ENCODE data around the gene MYO1D. TPM values are rescaled to one million over a fixed set of nuclear protein-coding genes. Genes with fewer than 3 reads are reported as not detected.

MYO1D gene
- total and polyA plus RNA-seq, 5 donors from 2014 or later: 1.5 to 8.2 (median 2.7) TPM

DNA sequence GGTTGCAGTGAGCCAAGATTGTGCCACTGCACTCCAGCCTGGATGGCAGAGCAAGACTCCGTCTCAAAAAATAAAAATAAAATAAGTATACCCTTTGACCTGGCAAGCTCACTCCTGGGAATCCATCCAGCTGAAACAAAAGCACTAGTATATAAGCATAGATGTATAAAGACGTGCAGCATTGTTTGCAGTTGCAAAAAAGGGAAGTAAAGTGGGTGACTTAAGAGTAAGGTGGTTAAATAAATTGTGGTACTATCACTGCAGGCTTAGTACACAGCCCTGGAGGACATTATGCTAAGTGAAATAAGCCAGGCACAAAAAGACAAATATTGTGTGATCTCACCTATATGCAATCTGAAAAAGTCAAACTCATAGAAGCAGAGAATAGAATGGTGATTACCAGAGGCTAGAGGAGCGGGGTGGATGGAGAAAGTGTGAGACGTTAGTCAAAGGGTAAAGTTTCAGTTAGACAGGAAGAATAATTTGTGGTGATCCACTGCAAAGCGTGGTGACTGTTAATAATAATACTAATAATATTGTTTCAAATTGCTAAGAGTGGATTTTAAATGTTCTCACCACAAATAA, 113.0 kb downstream of the MYO1D start:
- Mint-ChIP-seq H3K27me3 (peaks cover 6% of the 10 kb centered on the region), H3K4me3 (no peak overlapping the region), H3K4me1 (peaks cover 5 to 14% (median 9%) of the 10 kb centered on the region in 4 donors), H3K9me3 (no peaks in the 10 kb centered on the region), H3K36me3 (peaks cover 20% of the 10 kb centered on the region), H3K27ac (peak overlapping the region in 1 of 3 donors; percentile 5)
- Histone ChIP-seq H3K4me3 (ENCODE audit: low read depth, low read length) (no peak overlapping the region), H3K9me3 (ENCODE audit: control insufficient read depth in 2 of 2, low read length in 2 of 2) (no peaks in the 10 kb centered on the region), H3K36me3 (ENCODE audit: control insufficient read depth, insufficient read depth, low read length) (no peaks in the 10 kb centered on the region), H3K4me1 (ENCODE audit: control insufficient read depth, insufficient read depth, low read length, poor library complexity, severe bottlenecking) (no peaks in the 10 kb centered on the region), H3K27me3 (ENCODE audit: control insufficient read depth, insufficient read depth, low read length) (no peaks in the 10 kb centered on the region), H3K27ac (ENCODE audit: insufficient read depth, low read length, poor library complexity, severe bottlenecking) (no peak overlapping the region)
- ATAC-seq (ENCODE audit: low read depth in 2 of 2): no peak
- no peak for DNase-seq

DNA sequence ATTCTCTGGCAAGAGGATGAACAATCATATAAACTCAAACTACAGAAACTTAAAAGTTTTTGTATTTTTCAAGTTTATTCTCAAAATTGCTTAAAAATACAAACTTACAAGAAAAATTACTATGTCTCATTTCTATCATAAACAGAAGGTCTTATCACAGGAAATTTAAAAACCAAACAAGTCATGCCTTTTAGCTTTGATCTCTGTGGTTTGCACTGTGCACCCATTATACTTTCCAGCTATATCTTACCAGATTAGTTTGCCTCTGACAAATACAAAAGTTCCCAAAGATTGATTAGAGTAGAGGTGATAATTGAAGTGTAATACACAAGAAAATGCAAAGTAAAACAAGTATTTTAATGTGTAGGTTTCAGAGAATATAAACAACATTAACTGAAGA, 117.4 kb downstream of the MYO1D start:
- Mint-ChIP-seq H3K36me3 (peaks cover 17% of the 10 kb centered on the region), H3K27me3 (peaks cover 6% of the 10 kb centered on the region), H3K4me3 (peak overlapping the region in 2 of 4 donors; percentile 15 to 31), H3K9me3 (no peaks in the 10 kb centered on the region), H3K4me1 (peaks cover 5 to 14% (median 11%) of the 10 kb centered on the region in 4 donors), H3K27ac (peak overlapping the region in 1 of 3 donors; percentile 30)
- no peaks in the 10 kb centered on the region for H3K4me1 ChIP-seq (ENCODE audit: control insufficient read depth, insufficient read depth, low read length, poor library complexity, severe bottlenecking)
- H3K27ac ChIP-seq (ENCODE audit: insufficient read depth, low read length, poor library complexity, severe bottlenecking): no peak overlapping the region
- ATAC-seq (ENCODE audit: low read depth in 2 of 2): peak in 1 of 2 donors; percentile 39
- H3K36me3 ChIP-seq (ENCODE audit: control insufficient read depth, insufficient read depth, low read length): no peaks in the 10 kb centered on the region
- peak in 1 of 3 donors; percentile 11 for DNase-seq
- no peaks in the 10 kb centered on the region for H3K9me3 ChIP-seq (ENCODE audit: control insufficient read depth in 2 of 2, low read length in 2 of 2)
- H3K4me3 ChIP-seq (ENCODE audit: low read depth, low read length): peak overlapping the region; percentile 15
- H3K27me3 ChIP-seq (ENCODE audit: control insufficient read depth, insufficient read depth, low read length): no peaks in the 10 kb centered on the region

DNA sequence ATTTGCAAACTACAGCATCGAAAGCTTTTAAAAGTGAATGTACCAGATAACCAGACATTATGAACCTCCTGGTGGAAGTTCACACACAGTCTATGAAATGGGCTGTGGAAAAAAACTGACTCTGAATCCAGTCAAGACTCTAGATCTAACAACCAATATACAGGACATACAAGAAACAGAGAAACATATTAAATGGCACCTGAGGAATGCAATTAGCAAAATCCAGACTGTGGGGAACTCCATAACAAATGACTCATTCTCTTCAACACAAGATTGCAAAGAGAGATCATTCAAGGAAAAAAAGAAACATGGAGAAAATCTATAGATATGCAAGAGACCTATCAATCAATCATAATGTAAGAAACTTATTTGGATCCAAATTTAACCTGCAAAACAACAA, 119.0 kb downstream of the MYO1D start:
- Mint-ChIP-seq H3K4me1 (peaks cover 5 to 14% (median 11%) of the 10 kb centered on the region in 4 donors), H3K4me3 (no peak overlapping the region), H3K36me3 (peaks cover 13% of the 10 kb centered on the region), H3K9me3 (no peaks in the 10 kb centered on the region), H3K27me3 (peaks cover 6% of the 10 kb centered on the region), H3K27ac (no peak overlapping the region)
- H3K4me3 ChIP-seq (ENCODE audit: low read depth, low read length): no peak overlapping the region
- no peaks in the 10 kb centered on the region for H3K27me3 ChIP-seq (ENCODE audit: control insufficient read depth, insufficient read depth, low read length)
- ATAC-seq (ENCODE audit: low read depth in 2 of 2) (no peak), DNase-seq (no peak)
- H3K36me3 ChIP-seq (ENCODE audit: control insufficient read depth, insufficient read depth, low read length): no peaks in the 10 kb centered on the region
- H3K9me3 ChIP-seq (ENCODE audit: control insufficient read depth in 2 of 2, low read length in 2 of 2): no peaks in the 10 kb centered on the region
- no peak overlapping the region for H3K27ac ChIP-seq (ENCODE audit: insufficient read depth, low read length, poor library complexity, severe bottlenecking)
- H3K4me1 ChIP-seq (ENCODE audit: control insufficient read depth, insufficient read depth, low read length, poor library complexity, severe bottlenecking): no peaks in the 10 kb centered on the region

DNA sequence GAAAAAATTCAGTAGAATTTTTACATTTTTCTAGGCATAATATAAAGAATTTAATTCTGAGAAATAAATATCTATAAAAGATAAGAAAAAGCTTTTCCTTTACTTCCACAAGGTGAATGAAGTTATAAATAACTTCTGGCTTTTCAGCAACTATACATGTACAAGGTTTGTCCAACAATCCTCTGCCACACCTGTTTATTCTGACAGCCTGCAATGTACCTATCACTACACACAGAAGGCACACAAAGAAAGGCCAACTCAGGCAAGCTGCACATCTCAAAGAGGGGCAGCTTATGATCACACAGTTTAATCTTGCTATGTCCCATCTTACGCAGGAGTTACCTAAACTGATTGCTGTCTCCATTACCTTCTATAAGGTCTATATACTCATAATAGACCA, 120.2 kb downstream of the MYO1D start:
- no peak overlapping the region for H3K4me3 Mint-ChIP-seq
- Histone ChIP-seq H3K27ac (ENCODE audit: insufficient read depth, low read length, poor library complexity, severe bottlenecking) (no peak overlapping the region), H3K4me1 (ENCODE audit: control insufficient read depth, insufficient read depth, low read length, poor library complexity, severe bottlenecking) (no peaks in the 10 kb centered on the region), H3K9me3 (ENCODE audit: control insufficient read depth in 2 of 2, low read length in 2 of 2) (no peaks in the 10 kb centered on the region), H3K4me3 (ENCODE audit: low read depth, low read length) (no peak overlapping the region), H3K27me3 (ENCODE audit: control insufficient read depth, insufficient read depth, low read length) (no peaks in the 10 kb centered on the region), H3K36me3 (ENCODE audit: control insufficient read depth, insufficient read depth, low read length) (no peaks in the 10 kb centered on the region)
- H3K27ac Mint-ChIP-seq: no peak overlapping the region
- peaks cover 5 to 14% (median 11%) of the 10 kb centered on the region in 4 donors for H3K4me1 Mint-ChIP-seq
- ATAC-seq (ENCODE audit: low read depth in 2 of 2) (no peak), DNase-seq (no peak)
- peaks cover 6% of the 10 kb centered on the region for H3K27me3 Mint-ChIP-seq
- no peaks in the 10 kb centered on the region for H3K9me3 Mint-ChIP-seq
- H3K36me3 Mint-ChIP-seq: peaks cover 6% of the 10 kb centered on the region

DNA sequence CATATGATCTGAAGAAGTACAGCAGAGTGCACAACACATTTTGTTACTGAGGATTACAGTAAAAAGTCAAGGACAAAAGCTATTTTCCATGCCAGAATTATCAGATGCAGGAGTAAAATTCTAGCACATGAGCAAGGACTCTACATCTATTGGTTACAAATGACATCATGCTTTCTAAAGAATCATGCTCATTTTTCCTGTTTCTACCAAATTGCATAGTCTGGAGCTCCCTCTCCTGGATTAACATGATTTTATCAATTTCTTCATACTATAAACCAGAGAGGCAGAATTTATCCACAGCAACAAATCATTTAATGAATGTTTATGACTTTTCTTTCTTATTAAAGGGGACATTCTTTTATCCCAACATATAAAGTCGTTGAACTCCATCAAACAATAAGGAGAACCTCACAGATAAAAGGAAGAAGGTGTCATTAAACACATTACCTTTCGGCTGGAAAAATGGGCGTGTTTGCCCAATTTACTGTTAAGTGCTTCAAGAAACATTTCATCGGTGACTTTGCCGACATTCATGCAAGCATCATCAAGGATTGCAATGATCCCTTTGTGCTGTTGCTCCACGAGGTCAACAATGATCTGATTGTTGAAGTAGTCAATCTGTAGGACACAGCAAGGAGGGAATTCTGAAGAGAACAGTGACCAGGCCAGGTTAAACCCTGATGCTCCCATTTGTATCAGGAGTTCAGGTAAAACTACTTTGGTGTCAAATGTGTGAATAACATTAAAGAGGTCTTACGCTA, 121.7 kb downstream of the MYO1D start:
- H3K27ac ChIP-seq (ENCODE audit: insufficient read depth, low read length, poor library complexity, severe bottlenecking): no peak overlapping the region
- H3K36me3 ChIP-seq (ENCODE audit: control insufficient read depth, insufficient read depth, low read length): no peaks in the 10 kb centered on the region
- Mint-ChIP-seq H3K27me3 (no peaks in the 10 kb centered on the region), H3K4me1 (peaks cover 5 to 12% (median 9%) of the 10 kb centered on the region in 4 donors), H3K27ac (no peak overlapping the region), H3K4me3 (no peak overlapping the region), H3K9me3 (no peaks in the 10 kb centered on the region), H3K36me3 (no peaks in the 10 kb centered on the region)
- H3K4me1 ChIP-seq (ENCODE audit: control insufficient read depth, insufficient read depth, low read length, poor library complexity, severe bottlenecking): no peaks in the 10 kb centered on the region
- no peaks in the 10 kb centered on the region for H3K9me3 ChIP-seq (ENCODE audit: control insufficient read depth in 2 of 2, low read length in 2 of 2)
- peak in 2 of 3 donors; percentile 61 to 64 for DNase-seq
- no peaks in the 10 kb centered on the region for H3K27me3 ChIP-seq (ENCODE audit: control insufficient read depth, insufficient read depth, low read length)
- H3K4me3 ChIP-seq (ENCODE audit: low read depth, low read length): no peak overlapping the region
- ATAC-seq (ENCODE audit: low read depth in 2 of 2): peak in 1 of 2 donors; percentile 73

DNA sequence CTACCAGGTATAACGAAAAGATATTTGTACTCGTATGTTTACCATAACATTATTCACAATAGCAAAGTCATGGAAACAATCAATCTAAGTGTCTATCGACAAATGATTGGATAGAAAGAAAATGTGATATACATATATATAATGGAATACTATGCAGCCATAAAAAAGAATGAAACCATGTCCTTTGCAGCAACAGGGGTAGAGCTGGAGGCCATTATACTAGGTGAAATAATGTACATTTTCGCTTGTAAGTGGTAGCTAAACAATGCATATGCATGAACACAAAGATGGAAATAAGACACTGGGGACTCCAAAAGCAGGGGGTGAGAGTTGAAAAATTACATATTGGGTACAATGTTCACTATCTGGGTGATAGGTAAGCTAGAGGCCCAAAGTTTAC, 124.0 kb downstream of the MYO1D start:
- Histone ChIP-seq H3K4me1 (ENCODE audit: control insufficient read depth, insufficient read depth, low read length, poor library complexity, severe bottlenecking) (no peaks in the 10 kb centered on the region), H3K36me3 (ENCODE audit: control insufficient read depth, insufficient read depth, low read length) (no peaks in the 10 kb centered on the region), H3K27ac (ENCODE audit: insufficient read depth, low read length, poor library complexity, severe bottlenecking) (no peak overlapping the region), H3K9me3 (ENCODE audit: control insufficient read depth in 2 of 2, low read length in 2 of 2) (no peaks in the 10 kb centered on the region), H3K4me3 (ENCODE audit: low read depth, low read length) (no peak overlapping the region), H3K27me3 (ENCODE audit: control insufficient read depth, insufficient read depth, low read length) (no peaks in the 10 kb centered on the region)
- ATAC-seq (ENCODE audit: low read depth in 2 of 2): no peak
- no peak overlapping the region for H3K4me3 Mint-ChIP-seq
- no peak overlapping the region for H3K27ac Mint-ChIP-seq
- no peaks in the 10 kb centered on the region for H3K4me1 Mint-ChIP-seq
- no peaks in the 10 kb centered on the region for H3K27me3 Mint-ChIP-seq
- H3K36me3 Mint-ChIP-seq: no peaks in the 10 kb centered on the region
- H3K9me3 Mint-ChIP-seq: peaks cover 0 to 2% (median 0%) of the 10 kb centered on the region in 7 donors
- no peak for DNase-seq

DNA sequence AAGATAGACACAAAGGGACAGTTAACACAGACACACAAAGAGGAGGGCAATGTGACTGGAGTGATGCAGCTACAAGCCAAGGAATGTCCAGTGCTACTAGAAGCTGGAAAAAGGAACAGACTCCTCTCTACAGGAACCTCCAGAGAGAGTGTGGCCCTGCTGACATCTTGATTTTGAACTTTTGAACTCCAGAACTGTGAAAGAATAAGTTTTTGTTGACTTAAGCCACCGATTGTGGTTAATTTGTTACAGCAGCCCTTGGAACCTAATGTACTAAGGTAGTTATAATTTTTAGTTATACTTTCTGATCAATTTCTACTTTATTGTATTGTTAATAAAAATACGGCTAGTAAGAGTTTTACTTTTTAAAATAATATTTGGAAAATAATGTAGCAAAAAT, 129.1 kb downstream of the MYO1D start:
- H3K27ac Mint-ChIP-seq: no peak overlapping the region
- H3K36me3 Mint-ChIP-seq: peaks cover 7% of the 10 kb centered on the region
- Histone ChIP-seq H3K4me1 (ENCODE audit: control insufficient read depth, insufficient read depth, low read length, poor library complexity, severe bottlenecking) (no peaks in the 10 kb centered on the region), H3K4me3 (ENCODE audit: low read depth, low read length) (no peak overlapping the region), H3K9me3 (ENCODE audit: control insufficient read depth in 2 of 2, low read length in 2 of 2) (no peaks in the 10 kb centered on the region), H3K27ac (ENCODE audit: insufficient read depth, low read length, poor library complexity, severe bottlenecking) (no peak overlapping the region), H3K27me3 (ENCODE audit: control insufficient read depth, insufficient read depth, low read length) (no peaks in the 10 kb centered on the region), H3K36me3 (ENCODE audit: control insufficient read depth, insufficient read depth, low read length) (no peaks in the 10 kb centered on the region)
- DNase-seq: no peak
- no peaks in the 10 kb centered on the region for H3K27me3 Mint-ChIP-seq
- no peak for ATAC-seq (ENCODE audit: low read depth in 2 of 2)
- no peaks in the 10 kb centered on the region for H3K4me1 Mint-ChIP-seq
- peaks cover 0 to 2% (median 0%) of the 10 kb centered on the region in 7 donors for H3K9me3 Mint-ChIP-seq
- H3K4me3 Mint-ChIP-seq: no peak overlapping the region

DNA sequence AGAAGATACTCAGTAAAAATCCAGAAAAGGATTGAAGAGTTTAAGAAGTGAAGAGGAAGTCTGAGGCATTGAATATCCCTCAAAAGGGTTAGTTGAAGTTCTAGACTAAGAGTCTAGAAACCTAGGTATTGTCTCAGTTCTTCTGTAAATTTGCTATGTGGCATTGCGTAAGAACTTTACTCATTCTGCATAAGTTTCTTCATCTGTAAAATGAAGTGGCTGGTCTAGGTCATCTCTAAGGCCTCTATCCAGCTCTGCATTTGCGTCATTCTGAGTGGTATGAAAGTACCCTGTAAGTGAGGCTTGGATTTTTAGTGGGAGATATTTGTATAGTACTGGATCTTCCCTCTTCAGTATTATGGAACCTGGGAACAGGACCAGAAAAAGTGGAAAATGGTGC, 130.2 kb downstream of the MYO1D start:
- H3K27ac ChIP-seq (ENCODE audit: insufficient read depth, low read length, poor library complexity, severe bottlenecking): no peak overlapping the region
- H3K4me3 ChIP-seq (ENCODE audit: low read depth, low read length): no peak overlapping the region
- H3K4me3 Mint-ChIP-seq: no peak overlapping the region
- H3K9me3 ChIP-seq (ENCODE audit: control insufficient read depth in 2 of 2, low read length in 2 of 2): no peaks in the 10 kb centered on the region
- peaks cover 7% of the 10 kb centered on the region for H3K36me3 Mint-ChIP-seq
- peaks cover 0 to 2% (median 0%) of the 10 kb centered on the region in 7 donors for H3K9me3 Mint-ChIP-seq
- DNase-seq: no peak
- no peak for ATAC-seq (ENCODE audit: low read depth in 2 of 2)
- no peaks in the 10 kb centered on the region for H3K4me1 Mint-ChIP-seq
- no peaks in the 10 kb centered on the region for H3K27me3 Mint-ChIP-seq
- no peaks in the 10 kb centered on the region for H3K36me3 ChIP-seq (ENCODE audit: control insufficient read depth, insufficient read depth, low read length)
- no peaks in the 10 kb centered on the region for H3K4me1 ChIP-seq (ENCODE audit: control insufficient read depth, insufficient read depth, low read length, poor library complexity, severe bottlenecking)
- H3K27me3 ChIP-seq (ENCODE audit: control insufficient read depth, insufficient read depth, low read length): no peaks in the 10 kb centered on the region
- no peak overlapping the region for H3K27ac Mint-ChIP-seq
